ENCODE results near the gene ZMYM2. TPM values are rescaled to one million over a fixed set of nuclear protein-coding genes. Genes with fewer than 3 reads are reported as not detected.

ZMYM2 gene
- total and polyA plus RNA-seq, 10 of the 15 experiments (the other 5 are each of a cell fraction or from before 2014, with no cell fraction given) = 9.5 to 60.4 (median 34.6) TPM

DNA sequence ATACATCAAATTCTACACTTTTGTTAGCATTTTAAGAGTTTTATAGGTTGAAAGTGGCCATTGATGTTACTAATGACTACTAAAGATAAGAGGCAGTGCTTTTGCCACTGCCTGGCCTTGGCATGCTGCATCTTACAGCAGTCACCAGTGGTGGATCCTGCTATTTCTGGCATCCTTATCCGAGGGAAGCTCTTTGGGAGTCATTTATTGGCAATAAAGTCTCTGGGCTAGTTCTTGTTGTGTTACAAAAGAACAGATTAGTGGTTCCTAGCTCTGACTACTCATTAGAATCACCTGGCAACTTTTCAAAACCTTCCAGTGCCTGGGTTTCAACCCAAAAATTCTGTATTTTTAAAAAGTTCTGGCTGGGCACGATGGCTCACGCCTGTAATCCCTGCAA, 94.5 kb downstream of the ZMYM2 start:
- Histone ChIP-seq H3K27me3 (replicated peaks in 1 of 2; ENCODE audit: control insufficient read depth in 2 of 2, insufficient read depth in 2 of 2, low read length in 1 of 2) (no peaks in the 10 kb centered on the region), H3K79me2 (ENCODE audit: control insufficient read depth, insufficient read depth, low read length) (no peaks in the 10 kb centered on the region), H3K27ac (ENCODE audit: control insufficient read depth, insufficient read depth) (no peak overlapping the region), H3K4me2 (ENCODE audit: control insufficient read depth, insufficient read depth) (no peak overlapping the region), H3K9me3 (replicated peaks; ENCODE audit: control insufficient read depth, insufficient read depth, low read length) (no peaks in the 10 kb centered on the region), H4K20me1 (ENCODE audit: control insufficient read depth, insufficient read depth) (no peaks in the 10 kb centered on the region), H3K9ac (ENCODE audit: control insufficient read depth, insufficient read depth, low read length) (no peak overlapping the region), H3K36me3 (ENCODE audit: control insufficient read depth in 2 of 2, insufficient read depth in 2 of 2, low read length in 1 of 2) (peaks cover 0 to 15% of the 10 kb centered on the region in 2 experiments; a peak in 3 of 4 replicates), H3K4me1 (ENCODE audit: control insufficient read depth, insufficient read depth, low read length) (0 out of 2 replicates have a peak, but pooled peaks cover 3% of the 10 kb centered on the region), H2AFZ (ENCODE audit: control insufficient read depth, low read depth, low read length) (no peak overlapping the region), H3K4me3 (no peak overlapping the region)
- no TSS peak for BruUV-seq (replicated peaks)
- no peak for TF ChIP-seq SMAD1 (IDR thresholded peaks at IDR 0.05; ENCODE audit: low read depth, partially characterized antibody)
- no peak for TF ChIP-seq ZZZ3 (IDR thresholded peaks at IDR 0.05; ENCODE audit: control insufficient read depth, insufficient read length, low read depth)
- no peak for TF ChIP-seq FOXK2 (IDR thresholded peaks at IDR 0.05)
- no peak for TF ChIP-seq CREM (IDR thresholded peaks at IDR 0.05; ENCODE audit: low read depth)
- TF ChIP-seq RCOR1 (conservative IDR thresholded peaks at IDR 0.05; ENCODE audit: low read depth, low read length) = no peak
- TF ChIP-seq RELA (IDR thresholded peaks at IDR 0.05; ENCODE audit: borderline replicate concordance, partially characterized antibody) = no peak
- no peak for TF ChIP-seq DPF2 (IDR thresholded peaks at IDR 0.05)
- TF ChIP-seq YY1 (IDR thresholded peaks at IDR 0.05; ENCODE audit: low read depth, low read length) = no peak
- no peak for TF ChIP-seq ZNF24 (IDR thresholded peaks at IDR 0.05)
- TF ChIP-seq, protein P1, sequence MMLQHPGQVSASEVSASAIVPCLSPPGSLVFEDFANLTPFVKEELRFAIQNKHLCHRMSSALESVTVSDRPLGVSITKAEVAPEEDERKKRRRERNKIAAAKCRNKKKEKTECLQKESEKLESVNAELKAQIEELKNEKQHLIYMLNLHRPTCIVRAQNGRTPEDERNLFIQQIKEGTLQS (IDR thresholded peaks at IDR 0.05; ENCODE audit: borderline replicate concordance, extremely low read depth, low read depth, low read length) = no peak
- no peak for TF ChIP-seq ZNF384 (IDR thresholded peaks at IDR 0.05; ENCODE audit: borderline replicate concordance, low read depth, low read length)
- TF ChIP-seq CBX5 (IDR thresholded peaks at IDR 0.05; ENCODE audit: low read depth) = no peak
- no peak for ATAC-seq
- CTCF ChIA-PET = no interaction called here
- in situ Hi-C loops (cut with MboI) = no loop called here
- POLR2A ChIA-PET = no interaction called here
- SMC1A ChIA-PET (ENCODE audit: uncharacterized antibody, unreplicated experiment) = no interaction called here
- no peak for DNase-seq (ENCODE audit: low read depth, low spot score)
- intact Hi-C loops (cut with micrococcal nuclease; ENCODE audit: unreplicated experiment) = no loop called here
- RAD21 ChIA-PET (ENCODE audit: unreplicated experiment) = no interaction called here
- FAIRE-seq = no peak
- WGBS (ENCODE audit: insufficient coverage, insufficient replicate concordance, low lambda C conversion rate, missing lambda C conversion rate) = 89% methylated on average over 3 of the region's 3 CpGs
